Measurements from ENCODE around the gene LAMA2. TPM values are rescaled to one million over a fixed set of nuclear protein-coding genes. Genes with fewer than 3 reads are reported as not detected.

Gene LAMA2
- total RNA-seq, 1 donor from 2014 or later: 185 TPM

GRCh38 chr6:129030215-129030614 lies 147.3 kb downstream of the LAMA2 start:
- Histone ChIP-seq H3K4me1 (peaks cover 74% of the 10 kb centered on the region), H3K27ac (replicated peaks) (peak overlapping the region; percentile 30)
- TF ChIP-seq CTCF (IDR thresholded peaks at IDR 0.05; ENCODE audit: borderline replicate concordance): no peak

GRCh38 chr6:129031051-129031599 lies 148.2 kb downstream of the LAMA2 start:
- peaks cover 64% of the 10 kb centered on the region for H3K4me1 ChIP-seq

More at GRCh38 chr6:129030215-129030614, 147.3 kb downstream of the LAMA2 start:
- no peak for DNase-seq
- Histone ChIP-seq H3K27me3 (ENCODE audit: low read depth) (no peaks in the 10 kb centered on the region), H3K36me3 (no peaks in the 10 kb centered on the region), H3K4me3 (no peak overlapping the region), H3K9me3 (replicated peaks) (no peaks in the 10 kb centered on the region)
- intact Hi-C loops (cut with micrococcal nuclease): no loop called here

GRCh38 chr6:129032602-129033001 lies 149.7 kb downstream of the LAMA2 start:
- H3K27ac ChIP-seq (replicated peaks): peak overlapping the region; percentile 67
- no peaks in the 10 kb centered on the region for H3K27me3 ChIP-seq (ENCODE audit: low read depth)
- H3K4me1 ChIP-seq: peaks cover 56% of the 10 kb centered on the region
- no peak for DNase-seq
- H3K36me3 ChIP-seq: no peaks in the 10 kb centered on the region
- H3K9me3 ChIP-seq (replicated peaks): no peaks in the 10 kb centered on the region
- intact Hi-C loops (cut with micrococcal nuclease): no loop called here
- TF ChIP-seq CTCF (IDR thresholded peaks at IDR 0.05; ENCODE audit: borderline replicate concordance): no peak
- no peak overlapping the region for H3K4me3 ChIP-seq

More at GRCh38 chr6:129031051-129031599, 148.2 kb downstream of the LAMA2 start:
- no peaks in the 10 kb centered on the region for H3K27me3 ChIP-seq (ENCODE audit: low read depth)
- peak overlapping the region; percentile 67 for H3K27ac ChIP-seq (replicated peaks)
- no peak overlapping the region for H3K4me3 ChIP-seq
- DNase-seq: no peak
- H3K36me3 ChIP-seq: no peaks in the 10 kb centered on the region
- TF ChIP-seq CTCF (IDR thresholded peaks at IDR 0.05; ENCODE audit: borderline replicate concordance): no peak
- no peaks in the 10 kb centered on the region for H3K9me3 ChIP-seq (replicated peaks)
- intact Hi-C loops (cut with micrococcal nuclease): no loop called here

DNA sequence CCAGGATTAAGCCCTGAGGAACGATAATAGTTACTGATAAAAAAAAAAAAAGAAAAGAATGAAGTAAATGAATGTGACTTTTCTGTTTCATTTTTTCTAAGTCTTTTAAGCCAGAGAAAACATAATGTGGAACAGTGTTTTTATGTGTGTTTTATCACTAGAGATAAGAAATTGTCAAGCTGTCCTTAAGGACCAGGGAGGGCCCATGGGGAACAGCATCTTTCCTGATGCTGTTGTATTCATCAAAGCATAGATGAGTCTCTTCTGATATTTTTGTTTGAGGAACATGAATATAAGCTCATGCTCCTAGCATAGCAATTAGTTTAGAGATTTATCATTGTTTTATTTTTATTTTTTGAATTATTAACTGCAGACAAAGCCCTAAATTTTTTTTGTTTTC lies 150.2 kb downstream of the LAMA2 start:
- H3K36me3 ChIP-seq: no peaks in the 10 kb centered on the region
- intact Hi-C loops (cut with micrococcal nuclease): no loop called here
- no peak for DNase-seq
- no peaks in the 10 kb centered on the region for H3K9me3 ChIP-seq (replicated peaks)
- H3K27me3 ChIP-seq (ENCODE audit: low read depth): no peaks in the 10 kb centered on the region
- TF ChIP-seq CTCF (IDR thresholded peaks at IDR 0.05; ENCODE audit: borderline replicate concordance): no peak
- H3K4me3 ChIP-seq: no peak overlapping the region
- peaks cover 50% of the 10 kb centered on the region for H3K4me1 ChIP-seq
- H3K27ac ChIP-seq (replicated peaks): peak overlapping the region; percentile 67

DNA sequence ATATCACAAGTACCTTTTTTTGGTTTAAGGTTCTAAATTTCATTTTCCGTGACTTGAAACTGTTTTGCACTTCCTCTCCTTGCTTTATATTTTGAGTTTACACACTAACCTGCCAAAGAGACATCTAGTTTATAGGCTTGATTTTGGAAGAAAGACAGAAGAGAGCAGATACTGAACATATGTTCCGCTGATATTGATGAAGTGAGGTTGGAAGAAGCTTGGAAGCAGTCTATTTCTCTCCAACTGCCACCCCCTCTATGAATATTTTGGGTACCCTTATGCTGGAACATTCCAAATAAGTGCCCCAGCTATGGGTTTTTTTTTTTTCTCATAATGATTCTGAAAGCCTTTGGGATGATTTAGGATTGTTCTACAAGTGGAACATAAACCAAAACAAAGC lies 150.6 kb downstream of the LAMA2 start:
- H3K36me3 ChIP-seq: no peaks in the 10 kb centered on the region
- no peaks in the 10 kb centered on the region for H3K27me3 ChIP-seq (ENCODE audit: low read depth)
- peaks cover 51% of the 10 kb centered on the region for H3K4me1 ChIP-seq
- H3K9me3 ChIP-seq (replicated peaks): no peaks in the 10 kb centered on the region
- DNase-seq: no peak
- intact Hi-C loops (cut with micrococcal nuclease): no loop called here
- H3K4me3 ChIP-seq: no peak overlapping the region
- H3K27ac ChIP-seq (replicated peaks): peak overlapping the region; percentile 67
- no peak for TF ChIP-seq CTCF (IDR thresholded peaks at IDR 0.05; ENCODE audit: borderline replicate concordance)
